Esophagus muscularis mucosa (tissue), 3 donors: Measurements from ENCODE around the gene KBTBD4.
"Not testable (repeated sequence)": the region's sequence is repeated elsewhere in the genome, so short reads cannot be mapped to it uniquely, and the experiment has no call there.

ENCODE experiments used
- CTCF ChIP-seq, 3 experiments: fragments of 200-600 bp in 2 of 3; fragments of 450-650 bp in 1 of 3; sonication (generic) in 2 of 3; IDR thresholded peaks; one replicate each; pipeline ENCODE4 v1.5.1; 2017 to 2019; ENCODE audit warnings: antibody characterized with exemption in 3 of 3, mild to moderate bottlenecking in 2 of 3, moderate library complexity in 1 of 3
- POLR2A ChIP-seq: fragments of 450-650 bp; IDR thresholded peaks from one replicate; pipeline ENCODE4 v1.6.1; 2017; ENCODE audit warnings: antibody characterized with exemption, moderate library complexity, mild to moderate bottlenecking, low read depth

- TF ChIP-seq CTCF (IDR thresholded peaks at IDR 0.05); POLR2A: not testable (repeated sequence)
These were observed 14.4 kb downstream of the KBTBD4 start for GRCh38 chr11:47564366-47564765.
